Ectodermal cell (in vitro differentiated cells): ENCODE data around the gene L3MBTL3.
A peak's percentile ranks its signal among the peaks of the same experiment; 100 is the strongest.

Experiments used
- H3K27ac ChIP-seq: 2 replicates; pipeline ENCODE4 v1.7.0; 2013; ENCODE audit warnings: mild to moderate bottlenecking, low read depth, low read length; ENCODE audit not compliant: insufficient read depth, poor library complexity, severe bottlenecking
- H3K27me3 ChIP-seq: 2 replicates; pipeline ENCODE4 v1.7.0; 2013; ENCODE audit warnings: mild to moderate bottlenecking, low read length; ENCODE audit not compliant: insufficient read depth, control insufficient read depth, poor library complexity, severe bottlenecking
- H3K36me3 ChIP-seq: one replicate; pipeline ENCODE4 v1.7.0; 2013; ENCODE audit warnings: low read length; ENCODE audit not compliant: control insufficient read depth, insufficient read depth
- H3K4me1 ChIP-seq: one replicate; pipeline ENCODE4 v1.7.0; 2013; ENCODE audit warnings: low read length; ENCODE audit not compliant: control insufficient read depth, insufficient read depth
- H3K4me3 ChIP-seq: 2 replicates; pipeline ENCODE4 v1.7.0; 2013; ENCODE audit warnings: low read depth, low read length, control low read depth; ENCODE audit not compliant: insufficient read depth
- H3K9me3 ChIP-seq: 2 replicates; pipeline ENCODE4 v1.7.0; 2013; ENCODE audit warnings: mild to moderate bottlenecking, low read length, moderate library complexity; ENCODE audit not compliant: control insufficient read depth
- WGBS, 2 experiments: methylation state at CpG; one replicate each; pipeline ENCODE4 v1.1.7; 2013; ENCODE audit warnings: missing lambda C conversion rate in 2 of 2; 5-methylcytosine and 5-hydroxymethylcytosine counted together

Gene L3MBTL3

GRCh38 chr6:130000526-130001421 is 17.6 kb upstream of the L3MBTL3 start:
- 66 to 69% methylated on average over 4 of the region's 4 CpGs for WGBS, 2 experiments
- H3K27ac ChIP-seq, result no peak overlapping the region
- H3K36me3 ChIP-seq, result no peaks in the 10 kb centered on the region
- H3K4me1 ChIP-seq, result no peaks in the 10 kb centered on the region
- no peaks in the 10 kb centered on the region for H3K27me3 ChIP-seq
- no peak overlapping the region for H3K4me3 ChIP-seq
- H3K9me3 ChIP-seq, result no peaks in the 10 kb centered on the region

- Histone ChIP-seq H3K9me3 (no peaks in the 10 kb centered on the region), H3K4me1 (no peaks in the 10 kb centered on the region), H3K27me3 (no peaks in the 10 kb centered on the region), H3K36me3 (no peaks in the 10 kb centered on the region), H3K4me3 (no peak overlapping the region), H3K27ac (no peak overlapping the region)
- WGBS, 2 experiments, result 74 to 100% methylated on average over 2 to 4 of the region's 4 CpGs
These were observed 10.0 kb upstream of the L3MBTL3 start for GRCh38 chr6:130008236-130008873.

DNA sequence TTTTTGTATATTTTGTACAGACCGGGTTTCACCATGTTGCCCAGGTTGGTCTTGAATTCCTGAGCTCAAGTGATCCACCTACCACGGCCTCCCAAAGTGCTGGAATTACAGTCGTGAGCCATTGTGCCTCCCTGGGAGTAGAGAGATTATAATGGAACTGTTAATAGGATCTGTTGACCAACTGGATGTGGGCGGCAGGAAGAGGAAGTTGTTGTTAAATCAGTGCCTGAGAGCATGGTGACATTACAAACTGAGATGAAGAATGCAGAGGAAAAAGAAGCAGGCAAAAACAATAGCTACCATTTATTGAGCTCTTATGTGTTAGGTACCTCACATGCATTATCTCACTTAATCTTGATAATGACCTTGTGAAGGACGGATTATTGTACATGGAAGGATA is 9.2 kb upstream of the L3MBTL3 start:
- no peaks in the 10 kb centered on the region for H3K36me3 ChIP-seq
- H3K4me1 ChIP-seq, result no peaks in the 10 kb centered on the region
- no peaks in the 10 kb centered on the region for H3K27me3 ChIP-seq
- H3K4me3 ChIP-seq, result no peak overlapping the region
- no peak overlapping the region for H3K27ac ChIP-seq
- no peaks in the 10 kb centered on the region for H3K9me3 ChIP-seq
- WGBS, 2 experiments, result 82 to 85% methylated on average over 4 to 5 of the region's 5 CpGs

- Histone ChIP-seq H3K4me3 (no peak overlapping the region), H3K27ac (no peak overlapping the region), H3K27me3 (no peaks in the 10 kb centered on the region), H3K4me1 (no peaks in the 10 kb centered on the region), H3K36me3 (no peaks in the 10 kb centered on the region), H3K9me3 (no peaks in the 10 kb centered on the region)
- 93 to 94% methylated on average over 2 of the region's 2 CpGs for WGBS, 2 experiments
These were observed 8.0 kb upstream of the L3MBTL3 start for GRCh38 chr6:130010387-130010786.

DNA sequence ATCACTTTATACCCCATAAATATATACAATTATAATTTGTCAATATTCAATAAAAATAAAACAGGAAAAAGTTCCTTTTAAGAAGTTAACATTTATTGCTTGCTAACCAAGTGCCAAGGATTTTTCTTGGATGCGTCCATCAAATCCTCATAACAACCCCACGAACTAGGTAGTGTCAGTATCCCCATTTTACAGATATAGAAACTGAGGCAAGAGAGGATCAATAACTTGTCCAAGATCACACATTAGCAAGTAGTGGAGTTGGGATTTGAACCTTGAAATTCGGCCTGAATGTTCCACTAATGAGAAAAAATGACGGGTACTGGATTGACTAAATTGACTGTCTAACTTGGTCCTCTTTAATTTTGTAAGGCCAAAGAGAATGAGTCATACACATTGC is 5.7 kb upstream of the L3MBTL3 start:
- no peaks in the 10 kb centered on the region for H3K4me1 ChIP-seq
- no peaks in the 10 kb centered on the region for H3K9me3 ChIP-seq
- no peak overlapping the region for H3K27ac ChIP-seq
- no peaks in the 10 kb centered on the region for H3K36me3 ChIP-seq
- no peak overlapping the region for H3K4me3 ChIP-seq
- WGBS, 2 experiments, result 89 to 97% methylated on average over 3 to 4 of the region's 4 CpGs
- peaks cover 5% of the 10 kb centered on the region for H3K27me3 ChIP-seq

DNA sequence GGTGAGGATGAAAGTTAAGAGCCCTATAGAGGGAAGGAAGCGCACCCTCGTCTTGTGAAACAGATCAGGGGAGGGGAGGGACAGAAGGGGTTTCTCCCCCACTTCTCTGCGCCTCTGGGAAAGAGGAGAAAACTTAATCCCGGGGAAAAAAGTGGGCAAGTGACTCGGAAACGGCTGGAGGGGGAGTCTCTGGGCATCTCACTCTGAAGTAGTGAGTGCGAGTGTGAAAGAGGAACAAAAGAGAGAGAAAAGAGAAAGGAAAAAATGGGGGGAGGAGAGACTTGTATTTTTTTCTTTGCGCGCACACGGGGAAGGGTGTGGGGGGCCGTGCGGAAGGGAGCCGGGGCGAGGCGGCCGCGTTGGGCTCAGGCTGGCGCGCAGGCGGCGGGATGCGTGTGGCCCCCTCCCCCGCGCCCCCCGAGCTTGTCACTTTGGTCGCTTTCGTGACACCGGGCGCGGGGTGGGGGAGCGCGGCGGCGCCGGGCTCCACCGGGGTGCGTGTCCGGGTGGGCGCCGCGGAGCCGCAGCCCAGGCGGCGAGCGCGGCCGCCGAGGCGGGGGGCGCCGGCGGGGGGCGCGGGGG is 454 bp downstream of the L3MBTL3 start:
- Histone ChIP-seq H3K36me3 (no peaks in the 10 kb centered on the region), H3K4me1 (no peaks in the 10 kb centered on the region), H3K27me3 (peaks cover 14% of the 10 kb centered on the region), H3K4me3 (peak overlapping the region; percentile 85), H3K9me3 (no peaks in the 10 kb centered on the region), H3K27ac (peak overlapping the region; percentile 11)
- WGBS, 2 experiments, result 0 to 1% methylated on average over 54 of the region's 54 CpGs

- Histone ChIP-seq H3K36me3 (no peaks in the 10 kb centered on the region), H3K27ac (no peak overlapping the region), H3K4me3 (peak overlapping the region; percentile 85), H3K27me3 (peaks cover 14% of the 10 kb centered on the region), H3K4me1 (no peaks in the 10 kb centered on the region), H3K9me3 (no peaks in the 10 kb centered on the region)
- WGBS, 2 experiments, result 1% methylated on average over 115 of the region's 116 CpGs
These were observed 1.1 kb downstream of the L3MBTL3 start for GRCh38 chr6:130019326-130020072.

GRCh38 chr6:130020073-130020906 is 1.9 kb downstream of the L3MBTL3 start:
- Histone ChIP-seq H3K27me3 (peaks cover 14% of the 10 kb centered on the region), H3K4me3 (peak overlapping the region; percentile 52), H3K27ac (no peak overlapping the region), H3K36me3 (no peaks in the 10 kb centered on the region), H3K4me1 (no peaks in the 10 kb centered on the region), H3K9me3 (no peaks in the 10 kb centered on the region)
- WGBS, 2 experiments, result 0% methylated on average over 79 to 84 of the region's 84 CpGs

DNA sequence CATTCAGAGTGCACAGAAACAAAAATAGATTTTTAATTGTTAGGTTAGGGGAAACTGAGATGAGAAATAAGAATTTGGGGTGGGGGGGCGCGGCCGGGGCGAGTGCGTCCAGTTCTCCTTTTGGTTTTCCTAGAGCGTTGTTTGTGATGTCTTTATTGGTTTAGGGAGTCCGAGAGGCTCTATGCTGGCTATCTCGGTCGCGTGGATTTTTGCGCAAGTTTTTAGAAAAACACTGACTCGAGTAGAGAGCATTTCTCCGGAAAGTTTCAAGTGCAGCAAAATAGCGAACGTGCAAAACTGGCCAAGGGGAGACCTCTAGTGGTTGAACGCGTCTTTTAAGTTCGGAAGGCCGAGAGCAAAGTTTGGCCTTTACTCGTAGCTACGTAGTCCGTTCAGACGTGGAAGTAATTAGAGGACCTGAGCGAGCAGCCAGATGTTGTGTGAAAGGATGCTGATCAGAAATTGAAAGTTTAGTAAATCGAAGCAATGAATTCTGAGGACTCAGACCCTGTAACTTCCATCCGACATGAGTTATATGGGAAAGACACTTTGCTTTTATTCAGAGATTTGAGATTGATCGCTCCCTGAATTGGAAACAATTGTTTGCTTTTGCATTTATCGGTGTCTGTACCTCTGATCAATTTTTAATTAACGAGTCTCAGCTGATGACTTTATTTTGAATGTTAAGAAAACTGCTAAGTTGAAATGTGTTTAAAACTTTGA is 2.7 kb downstream of the L3MBTL3 start:
- Histone ChIP-seq H3K9me3 (no peaks in the 10 kb centered on the region), H3K4me1 (no peaks in the 10 kb centered on the region), H3K36me3 (no peaks in the 10 kb centered on the region), H3K27ac (no peak overlapping the region), H3K4me3 (peak overlapping the region; percentile 52), H3K27me3 (peaks cover 14% of the 10 kb centered on the region)
- 11 to 12% methylated on average over 29 of the region's 29 CpGs for WGBS, 2 experiments
